Measurements from ENCODE around the gene MGMT. TPM values are rescaled to one million over a fixed set of nuclear protein-coding genes. Genes with fewer than 3 reads are reported as not detected.

Gene MGMT
- total and polyA plus RNA-seq, 9 of the 15 experiments (the other 6 are each of a cell fraction or from before 2014, with no cell fraction given): 0.03 to 0.29 (median 0.11) TPM; not detected in 4

- peaks cover 0 to 16% of the 10 kb centered on the region in 2 experiments; a peak in 2 of 5 replicates for H3K27me3 ChIP-seq (ENCODE audit: control insufficient read depth in 2 of 2, insufficient read depth in 2 of 2, low read length in 2 of 2)
- ChIA-PET CTCF (ENCODE audit: low intra/inter-chr PET ratio) (no interaction called here), POLR2A (no interaction called here)
- no peaks in the 10 kb centered on the region for H3K9me3 ChIP-seq (replicated peaks; ENCODE audit: control insufficient read depth, insufficient read depth, low read depth, low read length)
- H4K20me1 ChIP-seq (replicated peaks; ENCODE audit: control insufficient read depth, insufficient read depth, low read length): no peaks in the 10 kb centered on the region
- H3K4me1 ChIP-seq (replicated peaks in 1 of 2; ENCODE audit: control insufficient read depth in 2 of 2, insufficient read depth in 2 of 2, low read length in 2 of 2): no peaks in the 10 kb centered on the region
- intact Hi-C loops (cut with micrococcal nuclease) (no loop called here), in situ Hi-C loops (cut with MboI) (no loop called here)
- WGBS (ENCODE audit: insufficient coverage, low coverage, missing lambda C conversion rate): under 1% methylated on average over 14 of the region's 14 CpGs
- no peak for DNase-seq (ENCODE audit: extremely low read depth in 1 of 4, low spot score in 3 of 4)
- no peak overlapping the region for H3K4me2 ChIP-seq (ENCODE audit: insufficient read depth, low read length)
- H3K9ac ChIP-seq (ENCODE audit: insufficient read depth in 1 of 2, low read depth in 2 of 2, low read length in 2 of 2): no peak overlapping the region
- H3K27ac ChIP-seq (ENCODE audit: extremely low read depth, low read depth, low read length): no peak overlapping the region
- TF ChIP-seq STAT6 (CRISPR knock-in tag; IDR thresholded peaks at IDR 0.05) (no peak), POLR2G (IDR thresholded peaks at IDR 0.05; ENCODE audit: low read depth, low read length) (no peak), CXXC5 (CRISPR knock-in tag; IDR thresholded peaks at IDR 0.05) (no peak), GATAD2B (IDR thresholded peaks at IDR 0.05; ENCODE audit: borderline replicate concordance) (no peak), CBX3 (IDR thresholded peaks at IDR 0.05; ENCODE audit: borderline replicate concordance in 1 of 2, low read length in 2 of 2) (no peak), DDX20 (tag; IDR thresholded peaks at IDR 0.05; ENCODE audit: low read depth) (no peak), CTCFL (IDR thresholded peaks at IDR 0.05; ENCODE audit: borderline replicate concordance, insufficient read depth, low read depth, low read length, poor library complexity, severe bottlenecking) (no peak), POU5F1 (IDR thresholded peaks at IDR 0.05; ENCODE audit: borderline replicate concordance, low read depth, low read length, partially characterized antibody) (no peak), CBX5 (IDR thresholded peaks at IDR 0.05; ENCODE audit: borderline replicate concordance, low read depth) (no peak), ZNF785 (CRISPR knock-in tag; IDR thresholded peaks at IDR 0.05) (no peak), POLR3A (IDR thresholded peaks at IDR 0.05; ENCODE audit: borderline replicate concordance, extremely low read depth, insufficient read depth, insufficient read length) (no peak)
- H3K36me3 ChIP-seq (ENCODE audit: control insufficient read depth, insufficient read depth, low read length): no peaks in the 10 kb centered on the region
- BruUV-seq (replicated peaks): no TSS peak
- ATAC-seq: no peak
- H3K9me1 ChIP-seq (ENCODE audit: control insufficient read depth, insufficient read depth, low read length): no peaks in the 10 kb centered on the region
- H3K4me3 ChIP-seq: no peak overlapping the region
- no peak for FAIRE-seq
- no peaks in the 10 kb centered on the region for H3K79me2 ChIP-seq (ENCODE audit: control insufficient read depth, insufficient read depth, low read length)
- no peak overlapping the region for H2AFZ ChIP-seq (ENCODE audit: low read depth, low read length)
These were observed 63.5 kb downstream of the MGMT start for GRCh38 chr10:129530581-129530980.

Measured in K562 (cell line).